ENCODE data around the gene MTOR.
"Not testable (repeated sequence)": the region's sequence is repeated elsewhere in the genome, so short reads cannot be mapped to it uniquely, and the experiment has no call there.

The MTOR gene

GRCh38 chr1:11262171-11263049 is at the start of gene MTOR:
Gene MTOR, minus strand, starts transcription at chr1:11262551. Its CDS starts 3,142 bp downstream, at chr1:11259409.
- in situ Hi-C loops (cut with HindIII; ENCODE audit: low sequenced_read_pairs), result loop anchor here (10.0 kb wide), 2 partner anchors 78 to 382 kb away; partner anchors contain the start of gene ANGPTL7

- in situ Hi-C loops (cut with HindIII; ENCODE audit: low sequenced_read_pairs), result no loop called here
These were observed 47.0 kb upstream of the MTOR start for GRCh38 chr1:11309385-11309784.

- in situ Hi-C loops (cut with HindIII; ENCODE audit: low sequenced_read_pairs), result no loop called here
These were observed 46.4 kb upstream of the MTOR start for GRCh38 chr1:11308699-11309224.

- in situ Hi-C loops (cut with HindIII; ENCODE audit: low sequenced_read_pairs), result no loop called here
These were observed 45.5 kb upstream of the MTOR start for GRCh38 chr1:11307852-11308251.

GRCh38 chr1:11305516-11305915 is 43.2 kb upstream of the MTOR start:
- in situ Hi-C loops (cut with HindIII; ENCODE audit: low sequenced_read_pairs), result not testable (repeated sequence)

- in situ Hi-C loops (cut with HindIII; ENCODE audit: low sequenced_read_pairs), result no loop called here
These were observed 40.0 kb upstream of the MTOR start for GRCh38 chr1:11302366-11302765.

GRCh38 chr1:11301601-11302000 is 39.2 kb upstream of the MTOR start:
- in situ Hi-C loops (cut with HindIII; ENCODE audit: low sequenced_read_pairs), result no loop called here

GRCh38 chr1:11299225-11299574 is 36.8 kb upstream of the MTOR start:
- in situ Hi-C loops (cut with HindIII; ENCODE audit: low sequenced_read_pairs), result no loop called here

- in situ Hi-C loops (cut with HindIII; ENCODE audit: low sequenced_read_pairs), result no loop called here
These were observed 36.3 kb upstream of the MTOR start for GRCh38 chr1:11298390-11299224.

GRCh38 chr1:11297774-11298173 is 35.4 kb upstream of the MTOR start:
- in situ Hi-C loops (cut with HindIII; ENCODE audit: low sequenced_read_pairs), result not testable (repeated sequence)

GRCh38 chr1:11295905-11296304 is 33.6 kb upstream of the MTOR start:
- in situ Hi-C loops (cut with HindIII; ENCODE audit: low sequenced_read_pairs), result no loop called here

- in situ Hi-C loops (cut with HindIII; ENCODE audit: low sequenced_read_pairs), result no loop called here
These were observed 32.6 kb upstream of the MTOR start for GRCh38 chr1:11294951-11295350.

GRCh38 chr1:11293856-11294255 is 31.5 kb upstream of the MTOR start:
- in situ Hi-C loops (cut with HindIII; ENCODE audit: low sequenced_read_pairs), result no loop called here

- in situ Hi-C loops (cut with HindIII; ENCODE audit: low sequenced_read_pairs), result no loop called here
These were observed 28.7 kb upstream of the MTOR start for GRCh38 chr1:11291049-11291448.

GRCh38 chr1:11289064-11289463 is 26.7 kb upstream of the MTOR start:
- in situ Hi-C loops (cut with HindIII; ENCODE audit: low sequenced_read_pairs), result no loop called here

- in situ Hi-C loops (cut with HindIII; ENCODE audit: low sequenced_read_pairs), result no loop called here
These were observed 24.5 kb upstream of the MTOR start for GRCh38 chr1:11286735-11287410.

GRCh38 chr1:11285883-11286734 is 23.8 kb upstream of the MTOR start:
- in situ Hi-C loops (cut with HindIII; ENCODE audit: low sequenced_read_pairs), result no loop called here

- in situ Hi-C loops (cut with HindIII; ENCODE audit: low sequenced_read_pairs), result no loop called here
These were observed 22.4 kb upstream of the MTOR start for GRCh38 chr1:11284784-11285183.

GRCh38 chr1:11283151-11283550 is 20.8 kb upstream of the MTOR start:
- in situ Hi-C loops (cut with HindIII; ENCODE audit: low sequenced_read_pairs), result no loop called here
